ENCODE results near the gene CLPSL2. TPM values are rescaled to one million over a fixed set of nuclear protein-coding genes. Genes with fewer than 3 reads are reported as not detected.
A peak's percentile ranks its signal among the peaks of the same experiment; 100 is the strongest.

CLPSL2 gene
- total RNA-seq, 2 donors from 2014 or later, result not detected

DNA sequence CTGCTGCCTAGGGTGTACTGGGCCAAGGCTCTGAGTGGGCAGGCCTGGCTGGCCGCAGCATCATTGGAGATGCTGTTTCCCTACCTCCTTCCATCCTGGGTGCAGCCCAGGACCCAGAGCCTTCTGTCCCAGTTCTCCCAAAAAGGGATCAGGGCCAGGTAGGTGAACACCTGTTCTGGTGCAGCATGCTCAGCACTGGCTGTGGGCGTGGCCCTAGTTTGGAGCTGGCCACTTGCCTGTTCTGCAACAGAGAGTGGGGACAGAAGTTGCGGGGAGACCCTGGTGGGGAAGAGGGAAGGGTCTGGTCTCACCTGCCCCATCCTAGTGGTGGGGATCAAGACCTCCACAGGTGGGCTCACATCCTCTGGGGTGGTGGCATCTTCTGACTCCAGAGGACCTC, 40.9 kb upstream of the CLPSL2 start:
- peaks cover 2 to 57% of the 10 kb centered on the region in 2 donors for H3K4me1 ChIP-seq
- DNase-seq (ENCODE audit: low spot score), result no peak
- H3K36me3 ChIP-seq, result no peaks in the 10 kb centered on the region

GRCh38 chr6:35736253-35736894, 40.0 kb upstream of the CLPSL2 start:
- TF ChIP-seq CTCF (IDR thresholded peaks at IDR 0.05), result peak; percentile 88 to 93
- Histone ChIP-seq H3K4me3 (no peak overlapping the region), H3K27ac (peak overlapping the region in 1 of 2 donors; percentile 10), H3K27me3 (no peaks in the 10 kb centered on the region), H3K36me3 (no peaks in the 10 kb centered on the region), H3K9me3 (no peaks in the 10 kb centered on the region), H3K4me1 (peaks cover 2 to 49% of the 10 kb centered on the region in 2 donors)
- peak; percentile 82 for DNase-seq (ENCODE audit: low spot score)

More for the DNA sequence above, 40.9 kb upstream of the CLPSL2 start:
- no peak overlapping the region for H3K4me3 ChIP-seq
- H3K27ac ChIP-seq, result peak overlapping the region in 1 of 2 donors; percentile 22
- no peaks in the 10 kb centered on the region for H3K27me3 ChIP-seq
- no peaks in the 10 kb centered on the region for H3K9me3 ChIP-seq
- no peak for TF ChIP-seq CTCF (IDR thresholded peaks at IDR 0.05)

GRCh38 chr6:35736982-35737412, 39.4 kb upstream of the CLPSL2 start, which contains the start of gene ARMC12:
ARMC12 (plus strand) TSS chr6:35737032; CDS start chr6:35737109, 77 bp downstream.
- Histone ChIP-seq H3K36me3 (no peaks in the 10 kb centered on the region), H3K27ac (peak within 1 kb of the TSS in 1 of 2 donors; percentile 10), H3K27me3 (no peaks in the 10 kb centered on the region), H3K4me1 (peaks cover 2 to 48% of the 10 kb centered on the region in 2 donors), H3K4me3 (no peak within 1 kb of the TSS), H3K9me3 (no peaks in the 10 kb centered on the region)
- TF ChIP-seq CTCF (IDR thresholded peaks at IDR 0.05), result no peak
- DNase-seq (ENCODE audit: low spot score), result no peak

- no peaks in the 10 kb centered on the region for H3K36me3 ChIP-seq
- H3K27ac ChIP-seq, result peak overlapping the region in 1 of 2 donors; percentile 10
- TF ChIP-seq CTCF (IDR thresholded peaks at IDR 0.05), result peak; percentile 83 to 94
- H3K27me3 ChIP-seq, result no peaks in the 10 kb centered on the region
- H3K4me1 ChIP-seq, result peaks cover 2 to 42% of the 10 kb centered on the region in 2 donors
- no peak for DNase-seq (ENCODE audit: low spot score)
- no peaks in the 10 kb centered on the region for H3K9me3 ChIP-seq
- no peak overlapping the region for H3K4me3 ChIP-seq
Observed at GRCh38 chr6:35737413-35738211, 38.8 kb upstream of the CLPSL2 start.

- no peak overlapping the region for H3K4me3 ChIP-seq
- DNase-seq (ENCODE audit: low spot score), result no peak
- no peaks in the 10 kb centered on the region for H3K27me3 ChIP-seq
- H3K36me3 ChIP-seq, result no peaks in the 10 kb centered on the region
- peaks cover 2 to 22% of the 10 kb centered on the region in 2 donors for H3K4me1 ChIP-seq
- no peaks in the 10 kb centered on the region for H3K9me3 ChIP-seq
- H3K27ac ChIP-seq, result peak overlapping the region; percentile 33 to 53
- TF ChIP-seq CTCF (IDR thresholded peaks at IDR 0.05), result no peak
Observed at GRCh38 chr6:35739645-35740524, 36.5 kb upstream of the CLPSL2 start.

Data from right atrium auricular region (tissue), 2 donors.